ENCODE measurements around the gene CFAP97D1. TPM values are rescaled to one million over a fixed set of nuclear protein-coding genes. Genes with fewer than 3 reads are reported as not detected.

The CFAP97D1 gene
- total and polyA plus RNA-seq, 8 donors: 0.06 TPM; not detected in 7

DNA sequence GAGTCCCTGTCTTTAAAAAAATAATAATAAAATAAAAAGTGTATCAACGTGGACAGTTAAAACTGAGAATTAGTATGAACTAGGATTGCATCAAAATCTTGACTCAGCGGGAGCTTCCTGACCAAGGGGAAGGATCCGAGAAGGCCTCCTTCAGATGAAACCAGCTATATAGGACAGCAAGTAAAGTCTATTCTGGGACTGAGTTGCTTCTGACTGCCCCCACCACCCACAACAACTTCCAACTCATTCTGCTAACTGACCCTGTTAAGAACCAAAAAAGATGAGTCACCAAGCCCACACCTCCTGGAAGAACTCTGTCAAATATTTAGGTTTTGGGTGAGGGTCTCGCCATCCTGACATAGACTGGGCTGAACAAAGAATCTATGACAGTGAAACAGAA is 27.8 kb downstream of the CFAP97D1 start:
- TF ChIP-seq, protein P1, sequence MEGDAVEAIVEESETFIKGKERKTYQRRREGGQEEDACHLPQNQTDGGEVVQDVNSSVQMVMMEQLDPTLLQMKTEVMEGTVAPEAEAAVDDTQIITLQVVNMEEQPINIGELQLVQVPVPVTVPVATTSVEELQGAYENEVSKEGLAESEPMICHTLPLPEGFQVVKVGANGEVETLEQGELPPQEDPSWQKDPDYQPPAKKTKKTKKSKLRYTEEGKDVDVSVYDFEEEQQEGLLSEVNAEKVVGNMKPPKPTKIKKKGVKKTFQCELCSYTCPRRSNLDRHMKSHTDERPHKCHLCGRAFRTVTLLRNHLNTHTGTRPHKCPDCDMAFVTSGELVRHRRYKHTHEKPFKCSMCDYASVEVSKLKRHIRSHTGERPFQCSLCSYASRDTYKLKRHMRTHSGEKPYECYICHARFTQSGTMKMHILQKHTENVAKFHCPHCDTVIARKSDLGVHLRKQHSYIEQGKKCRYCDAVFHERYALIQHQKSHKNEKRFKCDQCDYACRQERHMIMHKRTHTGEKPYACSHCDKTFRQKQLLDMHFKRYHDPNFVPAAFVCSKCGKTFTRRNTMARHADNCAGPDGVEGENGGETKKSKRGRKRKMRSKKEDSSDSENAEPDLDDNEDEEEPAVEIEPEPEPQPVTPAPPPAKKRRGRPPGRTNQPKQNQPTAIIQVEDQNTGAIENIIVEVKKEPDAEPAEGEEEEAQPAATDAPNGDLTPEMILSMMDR (IDR thresholded peaks at IDR 0.05): no peak
- Histone ChIP-seq H3K4me3 (no peak overlapping the region), H3K36me3 (peaks cover 0 to 8% (median 0%) of the 10 kb centered on the region in 3 donors), H3K4me1 (no peaks in the 10 kb centered on the region), H3K9me3 (no peaks in the 10 kb centered on the region), H3K27ac (no peak overlapping the region), H3K27me3 (no peaks in the 10 kb centered on the region)
- ATAC-seq: no peak
- no peak for DNase-seq
- WGBS, 2 donors: 84 to 94% methylated on average over 4 of the region's 4 CpGs
- intact Hi-C loops (cut with DNase I): no loop called here
- no peak for FAIRE-seq

DNA sequence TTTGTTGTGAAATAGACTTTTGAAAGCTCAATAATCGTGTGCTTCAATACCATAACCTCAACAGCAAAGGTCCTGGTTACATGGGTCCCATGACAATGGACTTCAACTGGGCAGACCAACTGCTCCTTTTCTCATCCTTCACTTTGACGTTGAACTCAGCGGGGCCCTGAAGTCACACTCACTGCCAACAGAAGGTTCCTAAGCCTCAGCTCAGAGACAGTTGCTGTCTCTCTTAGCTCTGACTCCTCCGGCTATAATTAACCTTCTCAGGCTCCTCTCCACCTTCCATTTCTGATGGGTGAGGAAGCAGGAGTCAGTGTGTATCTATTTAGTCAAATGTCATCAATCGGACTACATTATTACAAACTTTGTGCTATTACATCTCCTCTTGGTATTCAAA is 28.9 kb downstream of the CFAP97D1 start:
- Histone ChIP-seq H3K27ac (no peak overlapping the region), H3K4me3 (no peak overlapping the region), H3K9me3 (no peaks in the 10 kb centered on the region), H3K4me1 (no peaks in the 10 kb centered on the region), H3K36me3 (peaks cover 0 to 8% (median 0%) of the 10 kb centered on the region in 3 donors), H3K27me3 (no peaks in the 10 kb centered on the region)
- ATAC-seq: no peak
- intact Hi-C loops (cut with DNase I): no loop called here
- 90 to 91% methylated on average over 5 of the region's 5 CpGs for WGBS, 2 donors
- DNase-seq: no peak
- TF ChIP-seq, protein P1 (IDR thresholded peaks at IDR 0.05): no peak
- FAIRE-seq: no peak

DNA sequence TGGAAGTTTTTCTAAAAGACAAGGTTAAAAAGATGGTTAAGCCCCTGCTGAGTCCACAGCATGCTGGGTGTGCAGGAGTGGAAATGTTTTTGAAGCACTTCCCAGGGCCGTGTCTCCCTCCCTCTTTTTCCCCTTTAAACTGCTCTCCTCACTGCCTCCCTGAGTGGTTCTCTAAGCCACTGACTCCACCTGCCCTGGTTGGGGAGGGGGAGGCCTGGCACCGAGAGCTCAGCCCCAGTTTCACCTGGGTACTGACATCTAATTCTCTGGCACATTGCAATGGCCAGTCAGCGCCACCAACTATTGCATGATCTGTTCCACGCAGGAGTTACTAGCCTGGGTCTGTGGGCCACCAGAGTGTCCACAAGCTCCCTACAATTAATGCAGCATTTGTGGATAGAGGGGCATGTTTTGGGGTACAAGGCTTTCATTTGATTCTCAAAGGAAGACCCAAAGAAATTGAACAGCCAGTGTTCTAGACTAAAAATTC is 30.0 kb downstream of the CFAP97D1 start:
- DNase-seq (no peak), FAIRE-seq (no peak), ATAC-seq (no peak)
- 84 to 95% methylated on average over 4 of the region's 4 CpGs for WGBS, 2 donors
- Histone ChIP-seq H3K27me3 (no peaks in the 10 kb centered on the region), H3K9me3 (no peaks in the 10 kb centered on the region), H3K4me1 (no peaks in the 10 kb centered on the region), H3K4me3 (no peak overlapping the region), H3K27ac (no peak overlapping the region), H3K36me3 (peaks cover 0 to 8% (median 0%) of the 10 kb centered on the region in 3 donors)
- TF ChIP-seq, protein P1 (IDR thresholded peaks at IDR 0.05): no peak
- intact Hi-C loops (cut with DNase I): no loop called here

DNA sequence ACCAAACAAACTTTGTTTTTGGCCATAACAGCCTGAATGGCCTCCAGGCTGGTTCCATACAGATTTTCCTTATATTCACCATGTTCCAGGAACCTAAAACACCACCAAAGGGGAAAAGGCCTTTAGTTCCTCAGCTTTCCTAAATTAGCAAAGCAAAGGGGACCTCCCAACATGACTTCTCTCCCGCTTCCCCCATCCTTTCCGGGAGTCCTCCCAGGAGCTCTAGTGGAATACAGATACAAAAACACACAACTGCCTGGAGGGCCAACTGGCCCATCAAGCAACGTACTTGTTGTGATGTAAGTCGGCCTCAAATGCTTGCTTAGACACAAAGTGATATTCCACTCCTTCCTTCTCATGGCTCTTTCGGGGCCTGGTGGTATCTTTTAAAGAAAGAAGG is 30.6 kb downstream of the CFAP97D1 start:
- intact Hi-C loops (cut with DNase I): no loop called here
- WGBS, 2 donors: 86 to 92% methylated on average over 5 of the region's 5 CpGs
- TF ChIP-seq, protein P1 (IDR thresholded peaks at IDR 0.05): no peak
- no peaks in the 10 kb centered on the region for H3K27me3 ChIP-seq
- no peaks in the 10 kb centered on the region for H3K4me1 ChIP-seq
- no peak for DNase-seq
- peaks cover 0 to 8% (median 0%) of the 10 kb centered on the region in 3 donors for H3K36me3 ChIP-seq
- H3K27ac ChIP-seq: no peak overlapping the region
- FAIRE-seq: no peak
- H3K4me3 ChIP-seq: no peak overlapping the region
- no peaks in the 10 kb centered on the region for H3K9me3 ChIP-seq
- ATAC-seq: no peak

DNA sequence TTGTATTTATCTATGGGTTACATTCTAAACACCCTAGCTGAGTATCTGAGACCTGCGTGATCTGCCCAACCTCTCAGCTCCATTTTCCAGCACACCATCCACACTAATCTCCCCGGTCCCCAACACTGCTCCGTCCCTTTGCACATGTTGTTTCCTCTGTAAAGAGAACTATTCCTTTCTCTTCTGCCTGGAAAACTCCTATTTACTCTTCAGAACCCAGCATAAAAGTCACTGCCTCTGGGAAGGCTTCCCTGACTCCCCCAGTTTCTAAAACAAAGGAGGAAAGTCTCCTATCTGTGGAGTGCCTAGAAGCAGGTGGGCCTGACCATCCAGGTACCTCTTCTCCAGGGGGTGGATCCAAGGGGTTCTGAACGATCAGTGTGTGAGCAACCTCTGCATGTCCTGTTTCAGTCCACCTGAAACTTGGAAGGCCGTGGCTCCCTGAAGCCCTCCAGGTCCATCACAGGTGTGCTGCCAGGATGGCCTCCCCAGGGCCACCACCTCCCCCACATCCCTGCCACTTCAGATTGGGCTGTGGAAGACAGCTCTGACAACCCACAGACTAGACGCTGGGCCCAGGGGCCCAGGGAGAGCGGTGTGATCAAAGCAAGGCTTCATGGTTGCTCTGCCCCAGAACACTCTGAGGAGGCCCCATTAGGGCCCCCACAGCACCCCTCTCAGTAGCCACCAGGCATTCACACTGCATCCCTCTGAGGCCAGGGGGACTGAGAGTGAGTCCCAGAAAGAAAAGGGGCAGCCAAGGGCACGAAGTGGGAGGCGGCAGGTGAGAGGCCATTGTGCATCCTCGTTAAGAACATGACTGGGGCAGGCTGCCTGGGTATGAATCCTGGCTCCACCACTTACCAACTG is 32.4 kb downstream of the CFAP97D1 start:
- peaks cover 0 to 8% (median 0%) of the 10 kb centered on the region in 3 donors for H3K36me3 ChIP-seq
- WGBS, 2 donors: 88 to 92% methylated on average over 10 of the region's 10 CpGs
- no peak overlapping the region for H3K4me3 ChIP-seq
- no peak overlapping the region for H3K27ac ChIP-seq
- no peak for FAIRE-seq
- ATAC-seq: no peak
- no peaks in the 10 kb centered on the region for H3K4me1 ChIP-seq
- intact Hi-C loops (cut with DNase I): no loop called here
- H3K9me3 ChIP-seq: no peaks in the 10 kb centered on the region
- H3K27me3 ChIP-seq: no peaks in the 10 kb centered on the region
- TF ChIP-seq, protein P1 (IDR thresholded peaks at IDR 0.05): no peak
- DNase-seq: no peak

Data from pancreas (tissue), 10 donors.